HG02970 (cell line): Measurements from ENCODE around the gene MYL5.
"Not testable (repeated sequence)": the region's sequence is repeated elsewhere in the genome, so short reads cannot be mapped to it uniquely, and the experiment has no call there.

Experiments used
- ATAC-seq: cut with Tn5 transposase; IDR thresholded peaks from one replicate; pipeline ENCODE4 v1.9.1; 2021; ENCODE audit warnings: mild to moderate bottlenecking, moderate library complexity, moderate number of reproducible peaks; ENCODE audit not compliant: unreplicated experiment, low FRiP score

Gene MYL5

GRCh38 chr4:669806-670559, 4.4 kb upstream of the MYL5 start:
- ATAC-seq, result not testable (repeated sequence)

- no peak for ATAC-seq
These were observed 2.6 kb upstream of the MYL5 start for GRCh38 chr4:671769-672168.

- ATAC-seq, result no peak
These were observed 822 bp upstream of the MYL5 start for GRCh38 chr4:673349-674091.

GRCh38 chr4:675036-675882, 917 bp downstream of the MYL5 start:
- peak; percentile 3 for ATAC-seq

- ATAC-seq, result no peak
These were observed 1.9 kb downstream of the MYL5 start for GRCh38 chr4:675980-676870.

GRCh38 chr4:676871-677235, 2.5 kb downstream of the MYL5 start:
- no peak for ATAC-seq

- no peak for ATAC-seq
These were observed 3.3 kb downstream of the MYL5 start for GRCh38 chr4:677431-678293.

- ATAC-seq, result no peak
These were observed 4.2 kb downstream of the MYL5 start for GRCh38 chr4:678331-679103.

- ATAC-seq, result no peak
These were observed 4.8 kb downstream of the MYL5 start for GRCh38 chr4:679104-679481.

GRCh38 chr4:679629-680028, 5.3 kb downstream of the MYL5 start:
- no peak for ATAC-seq

- ATAC-seq, result no peak
These were observed 5.7 kb downstream of the MYL5 start for GRCh38 chr4:680091-680490.

GRCh38 chr4:680551-680927, 6.2 kb downstream of the MYL5 start:
- no peak for ATAC-seq

- ATAC-seq, result no peak
These were observed 6.7 kb downstream of the MYL5 start for GRCh38 chr4:680928-681645.

GRCh38 chr4:681736-682451, 7.6 kb downstream of the MYL5 start:
- ATAC-seq, result no peak

- ATAC-seq, result no peak
These were observed 8.3 kb downstream of the MYL5 start for GRCh38 chr4:682490-683172.

- no peak for ATAC-seq
These were observed 9.0 kb downstream of the MYL5 start for GRCh38 chr4:683247-683897.
